Small intestine (tissue), 7 donors: ENCODE results near the gene GLRX5. TPM values are rescaled to one million over a fixed set of nuclear protein-coding genes. Genes with fewer than 3 reads are reported as not detected.

Experiments used
- DNase-seq, 2 donors: peaks; one replicate each; pipeline versions ENCODE4 v3.0.0 to v3.0.0-alpha.2; 2013
- FAIRE-seq: peaks from 2 replicates; lab custom pipeline; 2012; peaks lifted over from hg19 to GRCh38; lab: Jason Lieb, UNC
- H3K27ac ChIP-seq, 3 donors: one replicate each; pipeline ENCODE4 v1.5.1; 2013; ENCODE audit warnings: low read length in 2 of 3, mild to moderate bottlenecking in 2 of 3, control low read depth in 1 of 3, inconsistent platforms in 1 of 3, low read depth in 1 of 3, moderate library complexity in 1 of 3
- H3K27me3 ChIP-seq, 3 donors: one replicate each; pipeline ENCODE4 v1.6.1; 2013; ENCODE audit warnings: low read length in 3 of 3, inconsistent platforms in 1 of 3; ENCODE audit not compliant: control insufficient read depth in 3 of 3, insufficient read depth in 3 of 3
- H3K36me3 ChIP-seq, 3 donors: one replicate each; pipeline ENCODE4 v1.6.1; 2013; ENCODE audit warnings: low read length in 3 of 3, inconsistent platforms in 1 of 3, low read depth in 1 of 3, mild to moderate bottlenecking in 1 of 3, moderate library complexity in 1 of 3; ENCODE audit not compliant: control insufficient read depth in 3 of 3, insufficient read depth in 2 of 3
- H3K4me1 ChIP-seq, 3 donors: one replicate each; pipeline ENCODE4 v1.6.1; 2013; ENCODE audit warnings: low read length in 2 of 3, inconsistent platforms in 1 of 3, low read depth in 1 of 3, mild to moderate bottlenecking in 1 of 3, moderate library complexity in 1 of 3; ENCODE audit not compliant: control insufficient read depth in 3 of 3, insufficient read depth in 2 of 3
- H3K4me3 ChIP-seq, 3 donors: one replicate each; pipeline ENCODE4 v1.5.1; 2013; ENCODE audit warnings: low read length in 3 of 3, control low read depth in 1 of 3, inconsistent platforms in 1 of 3, low read depth in 1 of 3, mild to moderate bottlenecking in 1 of 3, moderate library complexity in 1 of 3
- H3K9me3 ChIP-seq, 2 donors: one replicate each; pipeline ENCODE4 v1.6.1; 2013; ENCODE audit warnings: low read depth in 1 of 2, low read length in 1 of 2; ENCODE audit not compliant: control insufficient read depth in 2 of 2, insufficient read depth in 1 of 2
- WGBS, 3 donors: extraction: QIAGEN DNeasy Blood & Tissue Kit; methylation state at CpG; one replicate each; pipeline ENCODE4 v1.1.7; 2013; 5-methylcytosine and 5-hydroxymethylcytosine counted together
- polyA plus RNA-seq, 4 donors: library from polyadenylated mRNA; stranded (reverse) in 3 of 4; unstranded in 1 of 4; fragments of 200-250 nt in 3 of 4; fragments of 120-200 nt in 1 of 4; gene quantifications; one replicate each; pipeline versions ENCODE4 v1.2.1 to v1.2.3, GENCODE V29; 2013
- donor health status: healthy with polysubstance abuse.
- donor health status: control.
- donor health status: control.
- donor health status: Bipolar disorder and iron deficiency.
- donor health status: healthy.

GLRX5 gene
- polyA plus RNA-seq, 4 donors = 43.0 to 80.5 (median 53.8) TPM

DNA sequence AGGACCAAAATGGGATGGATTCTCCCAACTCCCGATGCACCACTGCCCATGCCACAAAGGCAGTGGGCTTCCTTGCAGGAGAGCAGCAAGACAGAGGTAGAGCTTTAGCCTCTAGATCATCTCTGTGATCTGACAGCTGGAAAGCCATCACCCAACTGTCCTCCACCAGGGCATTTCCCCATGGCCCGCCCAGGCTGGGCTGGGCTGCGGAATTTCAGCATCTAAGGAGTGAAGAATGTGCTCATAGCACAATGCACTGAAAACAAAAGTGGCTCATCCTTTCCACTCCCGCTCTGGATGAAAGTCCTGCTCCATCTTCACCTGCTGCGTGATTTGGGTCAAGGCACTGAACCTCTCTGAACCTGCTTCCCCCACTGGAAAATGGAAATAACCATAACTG lies 24.0 kb upstream of the GLRX5 start:
- 74 to 89% (median 85%) methylated on average over 5 of the region's 5 CpGs for WGBS, 3 donors
- Histone ChIP-seq H3K9me3 (no peaks in the 10 kb centered on the region), H3K4me1 (peaks cover 2 to 16% (median 13%) of the 10 kb centered on the region in 3 donors), H3K4me3 (no peak overlapping the region), H3K36me3 (peaks cover 0 to 2% (median 0%) of the 10 kb centered on the region in 3 donors), H3K27me3 (peaks cover 0 to 10% (median 0%) of the 10 kb centered on the region in 3 donors), H3K27ac (no peak overlapping the region)
- FAIRE-seq = no peak
- no peak for DNase-seq

DNA sequence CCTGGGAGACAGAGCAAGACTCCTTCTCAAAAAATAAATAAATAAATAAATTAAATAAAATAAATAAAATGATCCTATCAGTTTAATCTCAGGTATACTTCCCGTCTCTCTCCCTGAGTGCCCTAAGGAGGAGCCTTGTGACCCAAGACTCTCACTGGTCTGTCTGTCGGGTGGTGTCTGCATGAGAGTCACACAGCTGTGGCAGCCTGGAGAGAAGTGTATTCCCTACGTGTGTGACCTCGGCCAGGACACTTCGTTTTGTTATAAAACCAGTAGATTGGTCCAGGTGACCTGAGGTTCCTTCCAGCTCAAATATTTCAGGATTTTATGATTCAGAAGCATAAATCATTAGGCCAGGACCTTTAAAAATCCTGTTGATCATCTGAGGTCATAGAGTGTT lies 23.2 kb upstream of the GLRX5 start:
- no peak for DNase-seq
- Histone ChIP-seq H3K9me3 (no peaks in the 10 kb centered on the region), H3K4me3 (no peak overlapping the region), H3K4me1 (peaks cover 2 to 19% (median 14%) of the 10 kb centered on the region in 3 donors), H3K27me3 (peaks cover 0 to 13% (median 0%) of the 10 kb centered on the region in 3 donors), H3K36me3 (peaks cover 0 to 2% (median 0%) of the 10 kb centered on the region in 3 donors), H3K27ac (no peak overlapping the region)
- FAIRE-seq = no peak
- WGBS, 3 donors = 86 to 90% (median 89%) methylated on average over 5 of the region's 5 CpGs

DNA sequence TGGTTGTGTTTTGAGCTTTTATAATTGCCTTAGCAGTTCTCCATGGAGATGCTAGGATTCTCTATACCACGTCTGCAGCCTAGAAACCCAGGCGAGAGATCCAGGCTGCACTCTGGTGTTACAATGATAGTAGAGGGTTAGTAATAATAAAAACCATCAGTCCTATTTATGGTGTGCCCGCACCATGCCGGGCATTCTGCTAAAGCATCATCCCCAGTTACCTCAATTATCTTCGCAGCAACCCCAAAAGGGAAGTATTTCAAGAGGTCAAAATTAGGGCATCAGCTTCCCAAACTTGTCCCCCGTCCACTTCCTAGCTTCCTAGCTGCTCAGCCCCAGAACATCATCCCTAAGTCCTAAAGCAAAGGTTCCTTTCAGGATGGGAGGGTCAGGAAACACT lies 21.6 kb upstream of the GLRX5 start:
- H3K9me3 ChIP-seq = no peaks in the 10 kb centered on the region
- peaks cover 4 to 29% (median 17%) of the 10 kb centered on the region in 3 donors for H3K4me1 ChIP-seq
- peaks cover 0 to 18% (median 0%) of the 10 kb centered on the region in 3 donors for H3K27me3 ChIP-seq
- no peak overlapping the region for H3K27ac ChIP-seq
- FAIRE-seq = no peak
- DNase-seq = no peak
- H3K4me3 ChIP-seq = no peak overlapping the region
- peaks cover 0 to 2% (median 0%) of the 10 kb centered on the region in 3 donors for H3K36me3 ChIP-seq
- 75 to 90% (median 86%) methylated on average over 6 of the region's 6 CpGs for WGBS, 3 donors

DNA sequence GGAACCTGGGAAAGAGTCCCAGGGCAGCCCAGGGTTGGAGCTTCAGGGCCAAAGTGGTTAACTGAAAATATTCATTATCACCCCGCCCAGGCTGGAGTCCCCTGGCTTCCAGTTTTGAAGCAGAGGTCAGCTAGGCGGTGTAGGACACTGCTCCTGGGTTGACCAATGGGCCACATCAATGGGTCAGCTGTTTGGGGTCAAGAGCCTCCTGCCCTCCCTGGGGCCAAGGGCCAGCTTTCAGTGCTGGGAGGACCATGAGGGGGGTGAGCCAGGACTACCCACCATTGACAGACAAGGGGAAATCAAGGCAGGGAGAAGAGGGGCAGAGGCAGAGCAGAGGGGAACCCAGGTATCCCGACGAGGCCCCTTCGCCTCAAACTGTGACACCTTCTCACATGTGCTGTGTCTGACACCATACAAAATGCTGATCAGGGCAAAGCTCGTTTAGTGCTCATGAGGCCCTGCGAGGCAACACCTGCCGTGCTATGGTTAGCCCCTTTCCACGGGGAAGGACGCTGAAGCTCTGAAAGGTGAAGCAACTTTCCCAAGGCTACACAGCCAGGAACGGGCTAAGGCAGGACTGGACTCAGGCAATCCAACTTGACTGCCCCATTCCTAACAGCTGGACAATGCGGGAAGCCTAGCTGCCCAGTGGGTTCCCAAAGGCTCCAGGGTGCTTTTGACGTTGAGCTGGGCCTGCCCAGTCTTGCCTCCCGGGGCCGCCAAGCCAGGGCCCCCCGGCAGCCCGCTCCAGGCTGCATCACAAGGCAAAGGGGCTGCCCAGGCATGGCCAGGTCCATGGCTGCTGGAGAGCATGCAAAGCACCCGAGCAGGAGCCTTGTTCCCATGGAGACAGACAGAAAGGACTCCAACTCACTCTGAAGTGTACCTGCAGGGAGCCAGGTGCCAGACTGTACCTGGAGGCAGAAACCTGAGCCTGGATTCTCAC lies 20.4 kb upstream of the GLRX5 start:
- peak overlapping the region in 1 of 3 donors; percentile 11 for H3K27ac ChIP-seq
- no peak overlapping the region for H3K4me3 ChIP-seq
- no peak for FAIRE-seq
- no peaks in the 10 kb centered on the region for H3K36me3 ChIP-seq
- DNase-seq = no peak
- 66 to 80% (median 77%) methylated on average over 18 of the region's 18 CpGs for WGBS, 3 donors
- peaks cover 0 to 18% (median 0%) of the 10 kb centered on the region in 3 donors for H3K27me3 ChIP-seq
- peaks cover 7 to 29% (median 22%) of the 10 kb centered on the region in 3 donors for H3K4me1 ChIP-seq
- no peaks in the 10 kb centered on the region for H3K9me3 ChIP-seq

DNA sequence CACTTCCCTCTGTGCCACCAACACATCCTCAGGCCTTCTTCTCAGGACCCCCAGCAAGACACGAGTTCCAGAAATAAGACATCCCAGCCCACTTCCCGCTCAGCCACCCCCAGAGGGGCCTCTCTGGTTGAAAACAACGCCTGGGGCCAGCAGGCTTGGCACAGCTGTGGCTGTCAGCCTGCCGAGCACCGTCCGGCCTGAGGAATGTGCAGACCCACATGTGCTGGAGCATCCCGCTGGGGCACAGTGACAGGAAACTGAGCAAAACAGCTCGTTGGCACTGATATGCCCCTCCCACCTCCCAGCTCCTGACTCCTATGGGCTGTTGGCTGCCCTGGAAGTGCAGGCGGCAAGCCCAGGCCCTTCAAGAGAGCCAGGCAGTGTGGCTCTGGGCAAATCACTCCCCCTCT lies 19.8 kb upstream of the GLRX5 start:
- 40 to 69% (median 65%) methylated on average over 9 of the region's 9 CpGs for WGBS, 3 donors
- H3K9me3 ChIP-seq = no peaks in the 10 kb centered on the region
- FAIRE-seq = no peak
- DNase-seq = no peak
- H3K36me3 ChIP-seq = no peaks in the 10 kb centered on the region
- peak overlapping the region in 1 of 3 donors; percentile 9 for H3K4me3 ChIP-seq
- peak overlapping the region in 1 of 3 donors; percentile 11 for H3K27ac ChIP-seq
- H3K4me1 ChIP-seq = peaks cover 7 to 29% (median 29%) of the 10 kb centered on the region in 3 donors
- peaks cover 0 to 18% (median 0%) of the 10 kb centered on the region in 3 donors for H3K27me3 ChIP-seq

DNA sequence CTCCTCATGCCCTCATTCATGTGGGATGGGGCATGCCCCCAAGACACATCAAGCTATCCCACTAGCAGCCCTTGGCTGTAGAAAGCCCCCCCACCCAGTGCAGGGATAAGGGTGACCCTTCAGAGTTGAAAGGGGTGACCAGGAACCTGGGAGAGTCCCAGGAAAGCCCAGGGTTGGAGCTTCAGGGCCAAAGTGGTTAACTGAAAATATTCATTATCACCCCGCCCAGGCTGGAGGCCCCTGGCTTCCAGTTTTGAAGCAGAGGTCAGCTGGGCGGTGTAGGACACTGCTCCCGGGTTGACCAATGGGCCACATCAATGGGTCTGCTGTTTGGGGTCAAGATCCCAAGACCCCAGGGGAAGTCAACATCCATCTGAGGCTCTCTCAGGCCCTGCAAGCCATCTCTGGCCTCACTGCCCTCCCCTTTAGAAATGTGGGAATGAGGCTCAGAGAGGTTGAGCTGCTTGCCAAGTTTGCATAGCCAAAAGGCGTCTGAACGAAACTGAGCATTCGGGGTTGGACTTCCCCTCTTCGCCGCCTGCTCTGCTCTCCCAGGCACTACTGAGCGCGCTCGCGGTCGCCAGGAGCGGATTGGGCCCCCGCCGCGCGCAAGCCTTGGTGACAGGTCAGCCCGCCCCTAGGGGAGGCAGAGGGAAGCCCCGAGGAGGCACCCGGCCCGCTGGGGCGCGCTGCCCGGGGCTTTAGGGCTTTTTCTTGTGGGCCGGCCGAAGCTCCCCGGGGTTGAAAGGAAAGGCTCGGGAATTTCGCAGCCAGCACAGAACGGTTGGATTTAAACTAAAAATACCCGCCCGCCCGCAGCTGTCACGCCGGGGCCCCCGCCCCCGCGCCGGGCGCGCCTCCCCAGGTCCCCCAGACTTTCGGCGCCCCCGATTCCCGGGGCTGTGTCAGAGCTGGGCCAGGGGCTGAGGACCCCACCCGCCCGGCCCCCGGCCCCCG lies 19.0 kb upstream of the GLRX5 start:
- peak overlapping the region in 2 of 3 donors; percentile 34 to 66 for H3K27ac ChIP-seq
- no peaks in the 10 kb centered on the region for H3K36me3 ChIP-seq
- FAIRE-seq = no peak
- H3K4me3 ChIP-seq = peak overlapping the region; percentile 28 to 68 (median 66)
- 1 to 2% (median 2%) methylated on average over 28 to 50 of the region's 50 CpGs for WGBS, 3 donors
- DNase-seq = peak; percentile 48 to 68
- peaks cover 0 to 18% (median 0%) of the 10 kb centered on the region in 3 donors for H3K27me3 ChIP-seq
- peaks cover 7 to 30% (median 29%) of the 10 kb centered on the region in 3 donors for H3K4me1 ChIP-seq
- no peaks in the 10 kb centered on the region for H3K9me3 ChIP-seq

DNA sequence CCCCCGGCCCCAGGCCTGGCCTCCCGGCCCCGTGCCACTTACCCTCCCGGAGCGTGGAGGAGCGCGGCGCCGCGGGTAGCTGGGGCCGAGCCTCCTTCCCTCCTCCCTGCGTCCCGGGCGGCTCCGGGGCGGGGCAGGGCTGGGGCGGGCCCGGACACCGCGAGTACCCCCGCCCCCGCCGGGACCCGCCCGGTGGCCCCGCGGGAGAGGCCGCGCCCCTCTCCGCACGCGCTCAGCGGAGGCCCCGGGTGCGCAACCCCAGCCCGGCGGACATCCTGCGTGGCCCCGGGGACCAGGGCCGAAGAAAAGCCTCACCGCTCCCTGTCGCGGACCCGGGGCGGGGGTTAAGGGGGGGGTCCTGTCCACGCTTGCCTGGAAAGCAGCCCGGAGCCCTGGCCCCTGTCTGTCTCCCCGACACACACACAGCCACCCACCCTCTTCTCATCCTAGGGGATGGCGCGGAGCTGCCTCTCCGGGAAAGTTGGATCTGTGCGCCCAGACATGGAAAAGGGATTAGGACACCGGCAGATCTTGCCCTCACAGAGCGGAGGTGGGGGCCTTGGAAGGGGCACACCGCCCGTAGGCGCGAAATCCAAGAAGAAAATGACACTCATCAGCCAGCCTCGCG lies 18.2 kb upstream of the GLRX5 start, which contains the start of gene SYNE3:
TSS of gene SYNE3 (minus strand) at position 97 of the 628 bp plus-strand sequence. CDS start 40,829 bp downstream, outside the sequence.
- H3K27ac ChIP-seq = peak within 1 kb of the TSS in 2 of 3 donors; percentile 56 to 70
- H3K27me3 ChIP-seq = peaks cover 0 to 18% (median 0%) of the 10 kb centered on the region in 3 donors
- peak; percentile 72 to 75 for DNase-seq
- peaks cover 7 to 30% (median 29%) of the 10 kb centered on the region in 3 donors for H3K4me1 ChIP-seq
- FAIRE-seq = no peak
- no peaks in the 10 kb centered on the region for H3K9me3 ChIP-seq
- WGBS, 3 donors = 5 to 7% (median 7%) methylated on average over 14 to 60 of the region's 60 CpGs
- peak within 1 kb of the TSS; percentile 37 to 68 (median 66) for H3K4me3 ChIP-seq
- no peaks in the 10 kb centered on the region for H3K36me3 ChIP-seq
